ENCODE measurements around the gene FRS3.

Gene FRS3

DNA sequence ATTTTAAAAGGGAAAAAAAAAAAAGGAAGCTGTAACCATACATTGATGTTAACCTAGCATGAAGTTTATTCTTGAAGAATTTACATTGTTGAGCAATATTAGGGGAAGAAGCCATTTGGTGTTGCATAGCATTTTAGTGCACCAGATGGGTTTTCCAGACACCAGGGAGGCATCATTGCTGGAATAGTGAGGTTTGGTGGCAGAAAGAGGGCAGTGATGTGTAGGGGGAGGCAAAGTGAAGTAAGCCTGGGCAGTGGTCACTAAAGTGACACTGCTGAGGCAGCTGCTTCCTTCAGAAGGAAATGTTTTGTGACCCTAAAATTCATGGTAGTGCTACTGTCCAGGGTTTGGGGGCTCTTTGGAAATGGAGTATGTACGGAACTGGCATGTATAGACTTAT is 10.3 kb upstream of the FRS3 start:
- DNase-seq (ENCODE audit: low read depth in 2 of 2): no peak

- DNase-seq (ENCODE audit: low read depth in 2 of 2): no peak
Measured at GRCh38 chr6:41789390-41789724, 9.7 kb upstream of the FRS3 start.

GRCh38 chr6:41787219-41787917 is 7.7 kb upstream of the FRS3 start, which contains the start of gene TOMM6:
Gene TOMM6 (plus strand): TSS chr6:41787694. CDS start chr6:41787698, 4 bp downstream.
- DNase-seq (ENCODE audit: low read depth in 2 of 2): peak; percentile 85 to 86

GRCh38 chr6:41786451-41787218 is 6.9 kb upstream of the FRS3 start:
- DNase-seq (ENCODE audit: low read depth in 2 of 2): peak; percentile 50 to 51

- DNase-seq (ENCODE audit: low read depth in 2 of 2): no peak
Measured at GRCh38 chr6:41785689-41786450, 6.2 kb upstream of the FRS3 start.

- no peak for DNase-seq (ENCODE audit: low read depth in 2 of 2)
Measured at GRCh38 chr6:41785254-41785653, 5.6 kb upstream of the FRS3 start.

- DNase-seq (ENCODE audit: low read depth in 2 of 2): no peak
Measured at GRCh38 chr6:41784581-41785171, 5.0 kb upstream of the FRS3 start.

DNA sequence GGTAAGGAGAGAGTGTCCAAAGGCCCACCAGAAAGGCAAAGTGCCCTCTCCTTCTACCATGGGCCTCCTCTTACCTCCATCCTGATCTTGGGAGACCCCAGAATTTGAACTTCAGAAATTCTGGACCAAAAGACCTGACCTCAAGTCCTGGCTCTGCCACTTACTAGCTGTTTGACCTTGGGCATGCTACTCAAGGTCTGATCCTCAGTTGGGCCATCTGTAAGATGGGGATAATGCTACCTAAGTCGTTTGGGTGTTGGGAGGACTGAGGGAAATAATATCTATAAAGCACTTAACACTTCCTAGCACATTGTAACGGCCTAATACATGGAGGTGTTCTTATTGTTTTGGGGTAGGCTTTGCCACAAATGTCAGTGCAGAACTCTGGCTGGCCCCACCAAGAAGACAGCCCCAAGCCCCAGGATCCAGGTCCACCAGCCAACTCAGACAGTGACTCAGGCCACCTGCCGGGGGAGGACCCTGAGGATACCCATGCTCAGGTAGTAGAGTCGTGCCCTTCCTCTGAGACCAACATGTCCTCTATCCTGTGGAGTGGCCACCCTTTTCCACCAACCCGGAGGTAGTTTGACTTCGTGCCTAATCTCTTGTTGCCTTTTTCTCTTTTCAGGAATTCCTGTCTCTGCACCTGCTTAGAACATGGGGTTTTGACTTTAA is 3.5 kb upstream of the FRS3 start:
- no peak for DNase-seq (ENCODE audit: low read depth in 2 of 2)

DNA sequence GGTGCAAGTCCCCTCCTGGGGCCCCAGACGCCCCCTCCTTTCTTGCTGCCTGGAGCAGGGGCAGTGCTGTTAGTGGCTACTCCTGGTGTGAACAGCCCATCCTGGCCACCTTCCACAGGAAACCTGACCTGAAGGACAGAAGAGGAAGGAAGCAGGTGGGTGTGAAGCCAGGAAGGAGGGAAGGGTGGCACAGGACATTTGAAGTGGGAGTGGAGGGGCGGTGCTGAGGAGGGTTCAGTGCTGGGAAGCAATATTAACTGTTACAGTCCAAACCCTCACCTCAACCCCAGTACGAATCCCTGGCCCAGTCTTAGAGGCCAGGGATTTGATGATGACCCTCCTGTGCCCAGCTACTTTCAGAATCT is 1.6 kb upstream of the FRS3 start:
- DNase-seq (ENCODE audit: low read depth in 2 of 2): no peak

GRCh38 chr6:41780551-41781365 is 1.1 kb upstream of the FRS3 start, which contains the start of gene PRICKLE4:
Gene PRICKLE4 (plus strand): TSS chr6:41780782. CDS start chr6:41783474, 2,692 bp downstream.
- DNase-seq (ENCODE audit: low read depth in 2 of 2): no peak

DNA sequence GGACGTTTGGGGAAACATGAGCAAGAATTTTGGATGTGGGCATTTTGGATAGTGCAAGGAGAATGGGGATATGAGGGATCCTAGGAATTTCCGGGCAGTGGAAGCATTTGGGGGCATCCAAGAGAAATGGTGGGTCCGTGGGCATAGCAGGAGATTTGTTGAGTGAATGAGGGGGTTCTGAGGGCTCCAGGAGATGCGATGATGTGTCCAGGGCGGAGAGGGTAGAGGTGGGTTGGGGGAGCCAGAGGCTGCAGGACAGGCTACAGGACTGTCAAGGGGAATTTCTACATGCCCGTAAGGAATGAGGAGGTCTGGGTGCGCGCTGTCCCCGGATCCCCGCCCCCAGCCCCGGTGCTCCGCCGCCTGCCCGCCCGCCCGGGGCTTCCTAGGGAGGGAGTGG is 364 bp downstream of the FRS3 start:
- DNase-seq (ENCODE audit: low read depth in 2 of 2): no peak

DNA sequence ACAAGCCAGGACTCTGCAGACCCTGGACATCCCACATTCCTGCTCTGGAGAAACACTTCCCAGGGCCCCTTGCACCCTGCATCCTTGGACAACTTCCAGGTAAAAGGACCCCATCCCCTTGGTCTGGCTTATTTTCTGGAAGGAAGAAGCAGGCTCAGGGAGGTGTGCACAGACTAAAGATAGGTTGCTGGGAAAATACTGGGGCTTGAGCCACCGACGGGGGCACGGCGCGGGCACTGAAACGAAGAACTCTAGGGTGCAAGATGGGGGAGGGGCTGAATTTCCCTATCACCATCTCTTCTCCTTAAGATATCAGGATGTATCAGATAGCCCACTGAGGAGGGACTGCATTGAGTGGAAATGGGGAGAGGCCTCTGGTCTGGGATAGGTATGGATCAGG is 805 bp downstream of the FRS3 start:
- DNase-seq (ENCODE audit: low read depth in 2 of 2): no peak

GRCh38 chr6:41777551-41778285 is 2.0 kb downstream of the FRS3 start:
- DNase-seq (ENCODE audit: low read depth in 2 of 2): no peak

GRCh38 chr6:41775293-41775882 is 4.3 kb downstream of the FRS3 start:
- no peak for DNase-seq (ENCODE audit: low read depth in 2 of 2)

GRCh38 chr6:41774841-41775240 is 4.9 kb downstream of the FRS3 start:
- DNase-seq (ENCODE audit: low read depth in 2 of 2): no peak

DNA sequence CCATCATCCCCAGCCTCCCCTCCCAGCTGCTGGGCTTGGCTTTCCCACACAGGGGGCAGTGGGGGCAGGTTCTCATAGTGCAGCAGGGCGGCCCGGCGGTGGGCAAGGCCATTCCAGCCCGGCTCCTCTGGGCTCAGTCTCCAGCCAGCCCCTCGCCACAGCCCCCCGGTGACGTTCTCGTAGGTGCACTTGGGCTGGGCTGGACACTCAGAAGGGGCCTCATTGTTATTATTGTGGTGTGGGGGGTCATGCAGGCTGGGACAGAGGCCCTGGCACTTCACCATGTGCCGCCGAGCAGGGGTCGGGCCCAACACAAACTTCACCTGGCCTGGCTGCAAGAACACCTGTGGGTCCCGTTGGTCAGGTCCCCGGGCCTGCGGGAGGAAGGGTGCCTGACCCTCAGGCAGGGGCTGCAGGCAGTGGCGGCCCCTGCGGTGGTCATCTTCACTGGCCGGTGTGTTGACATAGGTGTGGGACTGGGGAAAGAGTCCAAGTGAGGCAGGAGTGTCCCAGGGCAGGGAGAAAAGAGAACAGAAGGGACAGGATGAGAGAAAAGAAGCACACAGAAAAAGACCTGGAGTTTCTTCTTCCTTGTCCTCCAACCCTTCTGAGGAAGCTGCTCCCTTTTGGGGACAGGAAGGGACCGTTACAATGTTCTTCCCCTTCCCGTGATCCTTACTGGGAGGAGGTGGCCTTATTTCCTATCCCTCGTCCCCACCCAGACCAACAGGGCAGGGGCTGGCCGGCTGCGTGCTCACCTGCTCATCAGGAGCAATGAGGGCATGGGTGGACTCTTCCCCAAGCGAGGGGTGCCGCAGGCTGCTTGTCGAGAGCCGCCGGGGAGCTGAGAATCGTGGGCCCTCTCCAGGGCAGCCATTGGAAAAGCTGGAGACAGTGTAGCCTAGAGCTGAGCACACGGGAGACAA is 8.4 kb downstream of the FRS3 start:
- no peak for DNase-seq (ENCODE audit: low read depth in 2 of 2)

DNA sequence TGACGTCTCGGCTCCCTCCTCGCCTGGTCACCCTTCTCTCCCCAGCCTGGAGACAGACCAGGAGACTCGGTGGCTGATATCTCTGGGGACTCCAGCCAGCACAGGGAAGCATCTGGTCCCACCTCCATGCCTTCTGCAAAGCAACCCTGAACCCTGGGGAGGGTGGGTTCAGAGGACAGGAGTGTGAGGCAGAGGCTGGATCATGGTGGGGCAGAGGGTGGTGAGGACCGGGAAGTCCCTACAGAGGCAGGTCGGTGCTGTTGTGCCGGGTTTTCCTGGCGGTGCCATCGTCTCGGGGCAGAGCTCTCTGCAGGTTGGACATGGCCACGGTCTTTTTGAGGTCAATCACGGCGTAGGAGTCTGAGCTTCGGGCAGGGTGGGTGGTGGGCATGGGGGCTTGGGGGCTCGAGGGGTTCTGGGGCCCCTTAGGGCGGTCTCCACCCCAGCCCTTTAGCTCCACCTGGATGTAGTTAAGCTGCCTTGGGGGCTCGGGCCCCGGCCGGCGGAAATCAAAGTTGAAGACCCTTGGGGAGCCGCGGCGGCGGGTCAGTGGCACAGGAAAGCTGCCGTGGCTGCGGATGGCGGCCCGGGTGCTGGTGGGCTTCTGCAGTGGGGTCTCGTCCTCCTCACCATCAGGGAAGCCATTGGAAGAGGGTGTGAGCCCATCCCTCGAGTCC is 9.2 kb downstream of the FRS3 start:
- DNase-seq (ENCODE audit: low read depth in 2 of 2): no peak

DNA sequence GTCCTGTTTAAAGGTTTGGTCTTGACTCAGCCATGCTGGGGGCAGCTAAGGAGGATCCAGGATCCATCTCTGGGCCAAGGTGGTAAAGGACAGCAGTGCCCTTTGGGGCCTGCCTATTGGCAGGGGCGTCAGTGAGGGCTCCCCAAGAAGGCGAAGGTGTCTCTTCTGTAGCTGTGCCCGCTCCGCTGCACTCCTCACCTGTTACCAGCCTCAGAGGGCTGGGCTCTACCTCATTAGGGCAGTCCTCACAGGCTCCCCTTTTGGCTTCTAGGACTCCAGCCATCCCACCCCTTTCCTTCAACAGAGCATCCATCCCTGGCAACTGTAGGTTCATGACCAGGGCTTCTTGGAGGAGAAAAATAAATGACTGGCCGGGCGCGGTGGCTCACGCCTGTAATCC is 10.3 kb downstream of the FRS3 start:
- DNase-seq (ENCODE audit: low read depth in 2 of 2): no peak
